Colon (tissue), 2 donors: ENCODE data around the gene SH2B3.
"Not testable (repeated sequence)": the region's sequence is repeated elsewhere in the genome, so short reads cannot be mapped to it uniquely, and the experiment has no call there.

Source experiments
- FAIRE-seq: peaks from 2 replicates; lab custom pipeline; 2012; peaks lifted over from hg19 to GRCh38; lab: Jason Lieb, UNC
- donor health status: control.
- donor health status: control.

SH2B3 gene

DNA sequence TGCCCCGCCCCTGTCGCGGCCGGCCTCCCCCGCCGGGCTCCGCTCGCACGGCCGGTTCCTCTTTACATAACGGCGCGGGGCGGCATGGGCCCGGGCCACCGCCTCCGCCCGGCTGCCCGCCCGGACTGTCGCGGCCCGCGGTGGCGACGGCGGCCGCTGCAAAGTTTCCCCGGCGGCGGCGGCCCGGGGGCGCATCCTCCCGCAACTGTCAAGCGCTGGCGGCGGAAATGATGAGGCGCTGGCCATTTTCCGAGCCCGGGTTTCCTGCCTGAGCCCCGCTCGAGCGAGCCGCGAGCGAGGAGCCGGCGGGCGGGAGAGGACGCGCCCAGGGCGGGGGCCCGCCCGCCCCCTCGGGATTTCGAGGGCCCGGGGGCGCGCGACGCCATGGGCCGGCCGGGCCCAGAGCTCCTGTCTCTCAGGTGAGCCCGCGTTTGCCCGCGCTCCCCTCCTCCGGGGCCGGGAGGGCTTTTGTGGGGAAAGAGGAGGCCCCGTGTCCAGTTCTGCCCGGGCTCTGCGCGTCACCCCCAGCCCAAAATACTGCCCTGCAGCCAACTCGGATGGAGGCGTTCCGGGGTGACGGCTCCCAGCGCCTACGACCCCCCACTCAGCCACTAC is at the start of gene SH2B3:
SH2B3 (plus strand) TSS at position 65 of the 615 bp plus-strand sequence. CDS start 12,223 bp downstream, outside the sequence.
- FAIRE-seq, result no peak

- FAIRE-seq, result no peak
Observed at GRCh38 chr12:111359231-111359913, 46.4 kb upstream of the SH2B3 start.

DNA sequence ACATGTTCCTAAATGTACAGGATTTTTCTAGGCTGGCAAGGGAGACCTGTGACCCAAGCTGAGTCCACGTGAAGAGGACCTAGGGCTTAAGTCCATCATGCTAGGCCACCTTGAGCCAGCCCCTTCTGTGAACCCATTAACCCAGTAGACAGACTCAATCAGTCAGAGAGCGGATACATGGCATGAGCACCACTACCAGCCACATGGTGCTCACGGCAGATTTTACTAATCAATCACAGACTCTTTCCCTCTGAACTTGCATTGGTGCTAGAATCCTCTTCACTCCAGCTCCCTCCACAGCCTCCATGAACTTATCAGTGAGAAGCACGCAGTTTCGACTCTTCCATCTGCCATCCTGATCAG is 45.8 kb upstream of the SH2B3 start:
- no peak for FAIRE-seq

DNA sequence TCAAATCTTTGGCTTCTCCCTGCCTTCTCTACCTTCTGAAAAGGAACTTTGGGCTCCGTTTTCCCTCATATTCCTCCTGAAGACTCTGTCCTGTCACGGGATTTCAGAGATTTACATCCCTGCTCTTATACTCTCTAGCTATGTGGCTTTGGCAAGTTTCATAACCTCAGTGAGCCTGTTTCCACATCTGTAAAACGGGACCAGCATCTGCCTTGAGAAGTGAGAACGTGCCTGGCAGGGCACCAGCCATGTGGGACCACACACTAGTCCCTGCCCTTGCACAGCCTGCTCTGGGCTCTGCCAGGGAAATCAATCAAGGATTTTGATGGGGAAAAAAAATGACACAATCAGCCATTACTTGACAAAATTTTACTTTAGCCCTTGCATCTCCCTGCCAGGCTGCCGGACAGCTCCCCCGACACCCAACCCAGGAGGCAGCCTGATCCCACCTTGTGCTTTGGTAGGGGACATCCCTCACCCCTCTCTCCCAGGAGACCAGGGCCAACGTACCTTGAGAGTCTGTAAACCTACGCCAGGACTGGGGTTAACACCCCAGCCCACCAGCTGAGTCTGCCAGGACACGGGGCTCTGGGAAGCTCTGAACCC is 45.3 kb upstream of the SH2B3 start:
- no peak for FAIRE-seq

- FAIRE-seq, result no peak
Observed at GRCh38 chr12:111361073-111361716, 44.5 kb upstream of the SH2B3 start.

- FAIRE-seq, result no peak
Observed at GRCh38 chr12:111361717-111362576, 43.8 kb upstream of the SH2B3 start.

GRCh38 chr12:111362687-111363475 is 42.8 kb upstream of the SH2B3 start:
- FAIRE-seq, result no peak

DNA sequence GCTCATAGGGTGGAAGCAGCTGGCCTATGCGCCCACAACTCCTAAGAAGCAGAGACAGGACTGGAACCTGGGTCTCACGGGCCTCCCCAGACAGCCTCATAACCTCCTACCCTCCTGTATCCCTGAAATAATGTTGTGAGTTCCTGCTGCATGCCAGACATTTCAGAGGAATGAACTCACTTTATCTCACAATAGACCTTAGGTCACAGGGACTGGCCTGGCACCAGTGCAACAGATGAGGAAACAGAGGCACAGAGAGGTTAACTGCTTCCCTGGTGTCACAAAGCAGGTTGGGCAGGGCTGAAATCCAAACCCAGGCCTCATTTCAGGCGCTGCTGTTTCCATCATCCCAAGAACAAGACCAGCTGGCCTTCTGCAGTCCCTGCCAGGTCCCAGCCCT is 42.1 kb upstream of the SH2B3 start:
- no peak for FAIRE-seq

DNA sequence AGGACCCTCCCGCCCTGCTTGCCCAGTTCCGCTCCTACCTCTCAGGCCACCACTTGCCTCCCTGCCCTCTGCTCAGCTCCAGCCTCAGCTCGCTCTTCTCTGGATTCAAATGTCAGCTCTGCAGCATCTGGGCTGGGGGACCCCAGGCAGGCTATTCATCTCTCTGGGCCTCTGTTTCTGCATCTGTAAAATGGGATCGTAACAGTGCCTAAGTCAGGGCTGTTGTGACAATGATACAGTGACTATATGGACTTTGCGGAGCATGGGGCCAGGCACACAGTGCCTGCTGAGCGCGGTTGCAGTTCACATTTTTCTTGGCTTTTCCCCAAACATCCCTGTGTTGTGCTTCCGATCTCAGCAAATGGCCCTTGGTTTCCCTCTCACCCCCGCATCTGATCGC is 39.6 kb upstream of the SH2B3 start:
- FAIRE-seq, result no peak

- FAIRE-seq, result no peak
Observed at GRCh38 chr12:111366583-111366982, 39.1 kb upstream of the SH2B3 start.

DNA sequence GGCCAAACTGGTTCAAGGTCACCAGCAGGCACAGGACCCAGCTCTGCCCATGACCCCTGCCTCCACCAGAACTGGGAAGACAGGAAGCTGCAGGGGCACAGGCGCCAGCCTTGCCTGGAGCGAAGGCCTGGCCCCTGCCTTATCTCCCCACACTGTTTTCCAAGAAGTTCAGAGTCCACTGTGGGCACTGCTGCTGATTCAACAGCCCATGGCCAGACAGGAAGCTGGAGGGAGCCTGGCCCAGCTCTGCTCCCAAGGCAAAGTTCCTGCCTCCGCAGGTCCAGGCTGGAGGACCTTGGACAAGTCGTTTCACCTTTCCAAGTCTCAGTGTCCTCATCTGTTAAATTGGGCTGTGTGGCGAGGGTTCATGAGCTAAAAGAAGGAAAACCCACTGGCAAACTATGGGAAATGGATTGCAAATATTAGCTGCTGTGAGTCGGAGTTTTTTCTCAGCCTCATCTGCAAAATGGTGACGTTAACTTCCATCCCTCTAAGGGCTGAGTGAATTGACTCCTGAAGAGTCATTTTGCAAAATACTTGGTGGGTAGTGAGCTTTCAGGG is 38.0 kb upstream of the SH2B3 start:
- FAIRE-seq, result no peak

DNA sequence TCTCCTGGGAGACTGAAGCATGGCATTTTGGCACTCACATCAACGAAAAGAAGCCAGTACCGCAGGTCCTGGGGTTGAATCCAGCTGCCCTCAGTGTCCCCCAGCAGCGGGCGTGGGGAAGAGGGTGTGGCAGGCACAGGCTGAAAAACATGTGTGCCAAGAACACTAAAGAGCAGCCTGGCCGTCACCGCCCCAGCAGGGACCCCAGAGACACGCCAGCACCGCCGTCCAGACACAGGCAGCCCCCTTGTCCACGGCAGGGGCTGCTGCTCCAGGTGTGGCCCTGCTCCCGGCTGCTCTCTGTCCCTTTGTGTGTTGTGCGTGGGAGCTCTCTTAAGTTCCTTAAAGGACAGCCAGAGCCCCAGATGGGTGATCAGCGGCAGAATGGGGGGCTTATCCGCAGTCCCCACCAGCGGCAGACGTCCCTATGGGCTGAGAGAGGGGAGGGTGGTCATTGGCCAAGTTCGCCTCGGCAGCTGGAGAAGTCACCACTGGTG is 37.4 kb upstream of the SH2B3 start:
- no peak for FAIRE-seq

DNA sequence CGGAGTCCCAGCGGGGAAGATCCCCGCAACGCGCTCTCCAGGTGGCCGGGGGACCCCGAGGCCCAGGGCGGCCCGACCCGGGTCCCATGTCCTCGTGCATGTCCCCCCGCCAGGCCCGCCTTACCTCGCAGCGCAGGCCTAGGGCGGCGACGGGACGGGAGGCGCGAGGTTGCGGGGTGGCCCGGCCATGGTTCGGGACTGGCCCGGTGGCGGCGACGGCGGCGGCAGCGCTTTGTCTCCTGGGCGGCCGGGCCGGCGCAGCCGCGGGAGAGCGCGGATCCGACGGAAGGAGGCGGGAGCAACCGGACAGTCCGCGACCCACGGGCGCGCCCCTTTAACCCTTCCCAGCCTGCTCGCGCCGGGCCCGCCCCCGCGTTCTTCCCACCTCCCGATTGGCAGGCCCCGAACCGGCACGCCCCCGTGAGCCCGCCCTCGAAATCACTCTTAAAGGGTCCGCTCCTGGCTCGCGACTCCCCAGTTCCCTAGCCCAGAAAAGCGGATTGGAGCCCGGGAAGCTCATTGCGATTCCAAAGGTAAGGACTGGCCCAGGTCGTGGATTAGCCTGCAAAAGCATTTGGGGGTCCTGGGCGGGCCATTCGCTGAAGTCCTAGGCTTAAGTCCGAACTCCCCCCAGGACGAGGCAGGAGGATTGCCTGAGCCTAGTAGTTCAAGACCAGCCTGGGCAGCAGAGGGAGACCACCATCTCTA is 36.8 kb upstream of the SH2B3 start, which contains the start of gene PHETA1:
PHETA1 (minus strand) TSS at position 308 of the 708 bp plus-strand sequence. CDS start 5,668 bp downstream, outside the sequence.
- no peak for FAIRE-seq

GRCh38 chr12:111369496-111370220 is 36.1 kb upstream of the SH2B3 start:
- no peak for FAIRE-seq

DNA sequence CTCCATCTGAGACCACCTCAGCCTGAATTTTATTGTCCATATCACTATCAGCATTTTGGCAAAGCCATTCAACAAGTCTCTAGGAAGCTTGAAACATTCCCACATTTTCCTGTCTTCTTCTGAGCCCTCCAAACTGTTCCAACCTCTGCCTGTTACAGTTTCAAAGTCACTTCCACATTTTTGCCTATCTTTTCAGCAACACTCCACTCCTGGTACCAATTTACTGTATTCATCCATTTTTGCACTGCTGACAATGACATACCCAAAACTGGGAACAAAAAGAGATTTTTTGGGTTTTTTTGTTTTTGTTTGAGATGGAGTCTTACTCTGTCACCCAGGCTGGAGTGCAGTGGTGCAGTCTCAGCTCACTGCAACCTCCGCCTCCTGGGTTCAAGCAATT is 32.5 kb upstream of the SH2B3 start:
- not testable (repeated sequence) for FAIRE-seq

GRCh38 chr12:111377440-111377839 is 28.3 kb upstream of the SH2B3 start:
- FAIRE-seq, result no peak

DNA sequence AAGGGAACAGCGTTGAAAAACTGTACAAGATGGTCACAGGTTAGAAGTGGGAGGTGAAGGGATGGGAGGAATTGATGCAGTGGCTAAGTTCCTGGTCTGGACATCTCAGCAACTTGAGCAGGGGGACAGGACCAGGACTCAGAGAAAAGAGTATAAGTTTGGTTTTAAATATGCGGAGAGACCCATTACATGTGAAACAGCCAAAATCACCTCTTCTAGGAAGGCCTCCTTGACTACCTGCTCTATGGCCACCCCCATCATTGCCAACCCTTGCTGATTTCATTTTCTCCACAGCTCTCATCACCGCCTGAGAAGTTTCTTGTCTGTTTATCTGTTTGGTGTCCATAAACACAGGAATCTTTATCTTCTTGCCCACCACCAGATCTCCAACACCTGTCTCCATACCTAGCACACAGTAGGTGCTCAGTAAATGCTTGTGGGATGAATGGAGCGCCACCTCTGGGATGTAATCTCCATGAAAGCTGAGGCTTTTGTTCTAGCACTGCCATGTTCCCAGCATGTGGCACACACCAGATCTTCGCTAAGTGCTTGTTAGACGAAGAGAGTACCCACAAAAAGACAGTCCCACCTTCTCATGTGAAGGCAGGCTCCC is 25.7 kb upstream of the SH2B3 start:
- FAIRE-seq, result no peak

GRCh38 chr12:111384596-111384995 is 21.1 kb upstream of the SH2B3 start:
- no peak for FAIRE-seq

GRCh38 chr12:111386885-111387284 is 18.8 kb upstream of the SH2B3 start:
- FAIRE-seq, result no peak
